Occipital lobe (tissue), 2 donors: ENCODE measurements around the gene ELK3. TPM values are rescaled to one million over a fixed set of nuclear protein-coding genes. Genes with fewer than 3 reads are reported as not detected.

Experiments used
- DNase-seq: peaks from one replicate; lab custom pipeline; 2025; lab: John Stamatoyannopoulos, UW
- total RNA-seq: library from RNA; depleted of rRNA; stranded (reverse); fragments of >200 nt; gene quantifications from one replicate; pipeline ENCODE4 v1.2.3, GENCODE V29; 2014

The ELK3 gene
- total RNA-seq, 1 donor from 2014 or later, result 1.9 TPM

DNA sequence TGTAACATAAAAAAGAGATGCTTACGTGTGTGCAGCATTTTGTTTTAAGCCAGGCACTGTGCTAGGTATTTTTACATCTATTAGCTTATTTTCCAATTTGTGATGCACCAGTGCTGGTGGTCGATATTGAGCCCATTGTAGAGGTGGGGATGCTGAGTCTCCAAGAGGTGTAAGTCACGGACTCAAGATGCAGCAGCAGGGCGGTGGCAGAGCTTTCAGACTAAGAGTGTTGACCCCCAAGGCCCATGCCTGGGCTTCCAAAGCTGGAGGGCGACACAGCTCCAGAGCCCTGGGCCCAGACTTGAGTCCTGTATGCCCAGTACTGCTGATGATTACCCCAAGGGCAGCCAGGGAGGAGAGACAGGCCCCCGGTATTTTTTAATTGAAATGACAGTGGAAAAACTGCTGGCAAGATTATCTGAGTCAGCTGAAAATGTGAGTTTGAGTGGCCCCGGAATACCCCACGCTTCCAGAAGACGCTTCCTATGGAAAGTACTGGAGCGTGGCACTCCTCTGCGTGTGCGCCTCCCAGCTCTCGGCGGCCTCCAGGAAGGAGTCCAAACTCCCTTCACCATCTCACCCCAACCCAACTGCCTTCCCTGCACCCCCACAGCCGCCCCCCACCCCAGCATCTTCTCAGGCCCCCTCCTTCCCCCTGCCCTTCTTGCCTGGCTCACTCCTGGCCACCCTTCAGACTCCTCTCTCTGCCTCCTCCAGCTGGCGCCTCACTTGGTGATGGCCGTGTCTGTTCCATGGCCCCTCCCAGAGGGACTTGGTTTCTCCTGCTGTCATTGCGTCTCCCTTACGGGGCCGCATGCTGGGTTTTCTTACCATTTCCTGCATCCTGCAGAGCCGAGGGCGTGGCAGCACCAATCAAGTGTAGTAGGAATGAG is 40.7 kb downstream of the ELK3 start:
- DNase-seq, result no peak

DNA sequence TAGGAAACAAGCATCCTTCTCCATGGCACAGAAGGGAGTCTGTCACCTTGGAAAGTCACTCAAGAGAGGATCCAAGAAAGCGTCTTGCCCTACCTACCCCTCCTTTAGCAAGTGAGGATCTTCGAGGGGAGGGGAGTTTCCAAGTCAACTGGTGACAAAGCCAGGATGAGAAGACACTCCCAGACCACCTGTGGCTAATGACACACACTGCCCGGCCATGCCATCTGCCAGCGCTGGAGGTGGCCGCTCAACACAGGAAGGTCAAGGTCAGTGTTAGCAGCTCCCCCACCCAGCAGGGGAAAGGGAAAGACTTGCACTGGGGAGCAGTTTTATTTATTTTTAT is 41.3 kb downstream of the ELK3 start:
- no peak for DNase-seq

DNA sequence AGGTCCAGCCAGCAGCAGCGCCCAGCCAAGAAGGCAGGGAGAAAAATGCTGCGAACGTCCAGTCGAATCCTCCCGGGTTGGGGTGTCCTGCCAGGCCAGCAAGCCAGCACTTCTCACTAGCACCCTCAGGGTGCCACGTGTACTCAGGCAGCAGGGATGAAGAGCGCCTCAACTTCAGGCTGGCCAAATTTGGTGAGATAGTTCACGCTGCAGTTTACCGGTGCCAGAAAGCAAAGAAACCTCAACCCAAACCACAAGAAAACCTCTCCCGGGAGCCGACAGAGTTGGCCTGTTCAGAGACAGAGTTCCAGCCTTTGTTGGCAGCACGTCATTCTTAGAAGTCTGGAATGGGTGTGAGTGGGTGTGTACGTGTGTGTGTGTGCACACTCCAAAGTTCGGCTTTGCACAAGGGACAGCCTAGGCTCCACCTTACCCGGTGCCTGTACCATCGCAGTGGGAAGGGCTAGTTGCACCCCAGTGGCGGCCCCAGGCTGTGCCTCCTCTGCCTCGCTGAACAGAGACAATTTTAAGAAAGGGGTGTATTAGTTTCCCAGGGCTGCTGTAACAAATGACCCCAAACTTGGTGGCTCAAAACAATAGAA is 42.1 kb downstream of the ELK3 start:
- DNase-seq, result no peak

DNA sequence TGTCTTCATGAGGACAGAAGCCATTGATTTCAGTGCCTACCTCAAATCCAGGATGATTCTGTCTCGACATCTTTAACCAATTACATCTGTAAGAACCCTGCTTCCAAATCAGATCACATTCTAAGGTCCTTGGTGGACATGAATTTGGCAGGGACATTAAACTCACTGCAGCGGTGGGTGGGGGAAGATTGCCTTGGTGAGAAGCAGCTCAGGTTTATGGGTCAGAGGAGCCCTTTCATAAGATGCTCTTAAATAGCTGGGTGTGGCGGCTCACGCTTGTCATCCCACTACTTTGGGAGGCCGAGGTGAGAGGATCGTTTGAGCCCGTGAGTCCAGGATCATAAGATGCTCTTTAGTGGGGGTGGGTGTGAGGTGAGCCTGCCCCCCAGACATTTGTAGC is 42.9 kb downstream of the ELK3 start:
- DNase-seq, result no peak

DNA sequence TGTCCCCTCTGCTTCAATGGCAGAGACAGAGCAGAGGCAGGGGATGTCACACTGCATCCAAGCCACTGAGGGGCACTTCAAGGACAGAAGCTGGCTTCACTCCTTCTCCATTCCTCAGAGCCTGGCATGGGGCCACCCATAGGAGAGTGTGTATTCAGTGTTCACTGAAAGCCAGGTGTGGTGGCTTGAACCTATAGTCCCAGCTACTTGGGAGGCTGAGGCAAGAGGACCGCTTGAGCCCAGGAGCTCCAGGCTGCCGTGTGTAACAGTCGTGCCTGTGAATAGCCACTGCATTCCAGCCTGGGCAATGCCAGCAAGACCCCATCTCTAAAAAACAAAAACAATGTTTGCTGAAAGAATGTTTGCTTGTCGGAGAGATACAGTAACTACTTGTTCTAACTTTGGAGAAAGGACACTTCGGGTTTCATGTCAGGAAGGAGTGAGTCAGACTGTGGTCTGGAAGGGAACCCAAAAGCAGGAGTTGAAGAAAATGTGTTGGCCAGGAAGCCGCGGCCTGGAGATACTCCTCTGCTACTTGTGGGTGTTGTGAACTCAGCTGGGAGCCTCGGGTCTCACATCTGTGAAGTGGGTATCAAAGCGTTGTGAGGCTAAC is 43.4 kb downstream of the ELK3 start:
- no peak for DNase-seq

DNA sequence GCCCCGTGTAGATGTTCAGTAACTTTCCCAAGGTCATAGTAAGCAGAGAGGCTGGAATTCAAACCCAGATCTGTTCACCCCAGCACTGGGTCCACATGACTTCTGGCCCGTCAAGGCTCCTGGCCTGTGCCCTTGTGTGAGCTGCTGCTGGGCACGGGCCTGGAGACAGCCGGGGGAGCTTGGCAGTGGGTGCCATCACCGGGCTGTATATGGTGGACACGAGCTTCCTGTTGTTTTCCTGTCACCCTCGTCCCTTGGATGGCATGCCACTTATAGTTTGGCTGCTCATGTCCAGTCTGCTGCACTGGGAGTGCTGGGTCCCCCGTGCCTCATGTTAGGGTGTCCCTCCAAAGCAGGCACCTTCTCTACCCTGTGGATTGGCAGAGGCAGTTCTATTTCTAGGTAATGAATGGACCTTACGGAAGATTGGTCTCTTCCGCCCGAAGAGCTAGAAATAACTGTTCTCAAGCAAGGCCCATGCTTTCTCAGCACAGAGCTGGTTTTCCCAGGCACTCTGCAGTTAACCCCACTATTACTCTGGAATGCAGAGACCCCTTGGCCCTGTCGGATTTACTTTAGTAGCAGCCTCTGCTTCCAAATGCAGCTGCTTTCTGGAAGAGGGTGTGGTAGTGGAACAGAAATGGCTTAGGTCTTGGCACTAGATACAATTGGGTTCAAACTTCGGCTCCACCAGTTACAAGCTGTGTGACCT is 44.3 kb downstream of the ELK3 start:
- no peak for DNase-seq

DNA sequence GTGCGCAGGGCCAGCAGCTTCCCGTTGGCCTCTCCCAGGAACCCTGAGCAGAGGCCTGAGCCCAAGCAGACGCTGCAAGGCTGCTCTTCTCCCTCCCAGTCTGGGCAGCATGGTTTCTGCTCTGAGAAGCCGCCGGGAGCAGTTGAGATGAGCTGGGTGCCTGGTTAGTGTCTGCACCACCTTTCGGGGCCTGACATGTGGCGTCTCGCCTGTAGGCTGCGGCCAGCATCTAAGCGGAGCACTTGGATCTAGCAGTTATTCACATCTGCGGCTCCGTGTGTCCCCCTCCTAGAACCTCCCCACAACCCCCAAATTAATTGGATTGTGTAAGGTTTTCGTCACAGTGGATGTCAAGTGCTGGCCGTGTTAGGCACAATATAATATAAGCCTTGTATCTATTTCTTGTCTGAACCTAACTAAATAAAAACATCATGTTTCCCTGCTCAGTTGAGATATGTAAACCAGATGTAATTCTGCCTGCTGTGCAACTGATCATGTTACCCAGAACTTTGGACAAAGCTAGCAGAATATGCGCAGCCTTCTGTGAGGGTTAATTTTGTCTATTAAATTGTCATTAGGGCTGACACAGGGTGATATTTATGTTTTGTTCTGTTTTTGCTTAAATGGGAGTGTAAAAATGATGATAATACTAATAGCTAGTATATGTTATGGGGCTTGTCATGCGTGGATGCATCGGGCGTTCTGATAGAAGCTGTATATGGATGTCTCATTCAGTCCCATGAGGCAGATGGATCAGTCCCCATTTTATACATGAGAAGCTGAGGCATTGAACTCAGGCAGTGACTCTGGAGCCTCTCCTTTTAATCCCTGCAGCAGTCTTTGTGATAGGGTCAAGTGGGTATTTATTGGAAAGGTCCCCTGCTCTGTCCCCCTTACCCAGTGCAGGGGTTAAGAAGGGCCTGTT is 45.8 kb downstream of the ELK3 start:
- no peak for DNase-seq

DNA sequence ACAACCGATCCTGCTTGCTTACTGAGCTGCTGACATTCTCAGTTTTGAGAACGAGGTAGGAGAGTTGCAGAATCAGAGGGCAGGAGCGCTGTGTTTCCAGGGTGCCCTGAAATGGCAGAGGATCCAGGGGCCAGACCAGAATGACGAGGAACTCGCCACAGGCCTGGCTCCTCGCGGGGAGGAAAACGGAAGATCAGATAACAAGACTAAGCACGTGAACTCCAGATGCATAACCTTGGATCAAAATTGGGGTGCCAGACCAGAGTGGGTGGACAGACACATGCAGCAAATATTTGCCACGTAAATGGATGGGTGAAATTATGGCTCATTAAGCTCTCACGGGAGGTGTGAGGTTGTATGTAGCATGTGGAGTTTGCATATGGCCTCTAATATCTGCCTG is 46.5 kb downstream of the ELK3 start:
- DNase-seq, result no peak

DNA sequence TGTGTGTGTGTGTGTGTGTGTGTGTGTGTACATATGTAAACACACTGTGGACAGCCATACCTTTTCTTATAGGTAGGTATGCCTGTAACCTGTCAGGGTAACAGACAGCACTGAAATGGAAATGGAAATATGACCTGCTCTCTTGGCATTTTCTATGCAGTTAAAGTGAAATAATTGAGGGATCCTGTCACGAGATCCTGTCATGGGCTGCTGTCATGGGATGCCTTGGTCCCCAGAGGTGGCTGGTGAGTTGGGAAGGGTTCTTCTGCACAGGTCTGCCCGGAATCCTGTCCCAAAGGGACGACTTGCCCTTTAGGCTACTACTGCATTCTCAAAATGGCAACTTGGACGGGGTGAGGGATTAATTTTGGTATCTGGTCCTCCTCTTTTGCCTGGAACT is 47.3 kb downstream of the ELK3 start:
- DNase-seq, result no peak

DNA sequence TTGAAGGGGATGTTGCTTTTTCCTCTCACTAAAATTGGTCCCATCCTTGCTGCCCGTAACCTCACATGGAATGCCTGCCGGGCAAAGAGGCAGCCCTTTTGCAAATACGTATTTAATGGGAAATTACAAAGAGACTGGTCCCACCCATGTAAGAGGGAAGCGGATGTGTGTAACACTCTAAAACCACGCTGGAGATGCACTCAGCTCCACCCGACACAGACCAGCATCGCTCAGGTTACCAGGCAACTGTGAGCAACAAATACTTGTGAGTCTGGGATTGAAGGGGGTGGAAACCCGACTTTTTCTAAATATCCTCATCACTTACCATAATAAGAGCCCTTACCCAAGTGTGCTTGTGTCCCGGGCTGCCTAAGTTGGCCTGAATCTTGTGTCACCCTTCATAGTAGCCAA is 47.7 kb downstream of the ELK3 start:
- DNase-seq, result no peak

DNA sequence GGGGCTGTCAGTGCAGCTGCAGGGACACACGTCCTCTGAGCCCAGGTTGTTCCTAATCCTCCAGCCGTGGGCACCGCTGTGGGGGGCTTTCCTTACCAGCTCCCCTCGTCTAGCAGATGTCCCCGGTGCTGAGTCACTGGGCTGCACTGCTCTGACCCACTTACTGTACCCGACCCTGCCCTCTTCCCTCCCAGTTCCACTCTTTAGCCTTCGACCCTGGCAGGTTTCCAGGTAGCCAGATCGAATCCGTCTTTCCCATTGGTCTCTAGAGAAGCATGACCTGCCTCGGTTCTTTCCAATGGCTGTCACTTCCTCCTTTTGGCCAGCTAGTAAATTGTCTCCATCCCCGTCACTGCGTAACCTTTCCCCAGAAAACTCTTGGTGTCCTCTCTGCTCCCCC is 48.4 kb downstream of the ELK3 start:
- no peak for DNase-seq

DNA sequence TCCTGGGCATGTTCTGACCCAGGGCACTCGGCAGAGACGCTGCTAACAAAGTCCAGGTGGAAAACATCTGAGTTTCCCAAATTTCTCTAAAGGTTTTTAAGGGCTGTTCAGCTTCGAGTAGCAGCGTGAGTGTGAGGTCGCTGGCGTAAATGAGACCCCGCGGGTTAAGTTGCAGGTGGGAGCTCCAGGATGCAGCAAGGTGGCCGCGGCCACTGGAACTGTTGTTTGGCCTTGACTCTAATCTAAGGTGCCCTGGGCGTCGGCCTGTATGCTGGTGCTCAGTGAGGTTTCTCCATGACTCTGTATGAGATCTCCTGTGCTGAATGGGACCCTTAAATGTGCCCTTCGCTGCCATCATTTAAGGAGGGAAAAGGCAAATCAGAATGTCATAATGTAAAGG is 50.7 kb downstream of the ELK3 start:
- DNase-seq, result no peak

DNA sequence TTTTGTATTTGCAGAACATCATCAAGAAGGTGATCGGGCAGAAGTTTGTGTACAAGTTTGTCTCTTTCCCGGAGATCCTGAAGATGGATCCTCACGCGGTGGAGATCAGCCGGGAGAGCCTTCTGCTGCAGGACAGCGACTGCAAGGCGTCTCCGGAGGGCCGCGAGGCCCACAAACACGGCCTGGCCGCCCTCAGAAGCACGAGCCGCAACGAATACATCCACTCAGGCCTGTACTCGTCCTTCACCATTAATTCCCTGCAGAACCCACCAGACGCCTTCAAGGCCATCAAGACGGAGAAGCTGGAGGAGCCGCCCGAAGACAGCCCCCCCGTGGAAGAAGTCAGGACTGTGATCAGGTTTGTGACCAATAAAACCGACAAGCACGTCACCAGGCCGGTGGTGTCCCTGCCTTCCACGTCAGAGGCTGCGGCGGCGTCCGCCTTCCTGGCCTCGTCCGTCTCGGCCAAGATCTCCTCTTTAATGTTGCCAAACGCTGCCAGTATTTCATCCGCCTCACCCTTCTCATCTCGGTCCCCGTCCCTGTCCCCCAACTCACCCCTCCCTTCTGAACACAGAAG is 52.8 kb downstream of the ELK3 start:
- no peak for DNase-seq

DNA sequence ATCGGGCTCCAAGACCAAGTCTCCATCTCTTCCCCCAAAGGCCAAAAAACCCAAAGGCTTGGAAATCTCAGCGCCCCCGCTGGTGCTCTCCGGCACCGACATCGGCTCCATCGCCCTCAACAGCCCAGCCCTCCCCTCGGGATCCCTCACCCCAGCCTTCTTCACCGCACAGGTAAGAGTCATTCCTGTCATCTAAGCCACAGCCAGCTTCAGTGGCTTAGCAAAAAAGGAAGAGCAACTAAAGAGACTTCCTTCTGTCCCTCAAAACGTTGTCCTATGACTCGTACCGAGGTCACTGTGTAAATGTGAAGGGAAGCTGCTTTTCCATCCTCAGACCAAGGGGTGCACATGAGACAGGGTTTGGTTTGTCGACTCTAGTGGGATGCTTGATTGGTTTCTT is 53.4 kb downstream of the ELK3 start:
- no peak for DNase-seq

DNA sequence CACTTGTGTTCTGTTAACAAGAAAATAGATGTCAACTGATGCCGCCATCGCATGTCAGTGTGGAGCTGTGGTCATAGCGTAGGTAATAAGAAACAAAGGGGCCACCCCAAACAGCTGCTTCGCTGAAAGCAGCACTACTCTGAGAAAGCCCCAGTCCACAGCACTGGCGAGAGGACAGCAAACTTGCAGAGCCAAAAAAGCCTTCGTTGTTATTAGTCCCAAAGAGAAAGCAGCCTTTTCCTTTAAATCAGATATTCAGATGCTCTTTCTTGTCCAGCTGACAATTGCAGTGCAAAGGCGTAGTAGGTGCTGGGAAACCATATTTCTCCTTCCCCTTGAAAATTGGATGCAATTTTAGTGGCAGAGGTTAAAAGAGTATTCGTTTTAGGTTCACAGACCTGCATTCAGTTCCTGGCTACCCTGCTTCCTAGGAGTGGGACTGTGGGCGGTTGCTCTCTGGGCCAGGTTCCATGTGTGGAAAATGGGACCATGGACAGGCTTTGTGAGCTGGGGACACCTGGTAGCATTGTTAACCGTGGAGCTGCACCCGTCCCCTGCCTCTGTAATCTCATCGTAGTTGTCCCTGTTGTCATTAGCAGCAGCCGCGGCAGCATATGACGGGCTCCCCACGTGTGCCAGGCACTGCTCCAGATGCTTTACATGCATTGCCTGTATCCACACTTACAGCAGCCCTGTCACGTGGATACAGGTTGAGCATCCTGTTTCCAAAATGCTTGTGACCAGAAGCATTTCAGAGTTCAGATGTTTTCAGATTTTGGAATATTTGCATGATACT is 54.2 kb downstream of the ELK3 start:
- DNase-seq, result peak; percentile 27

DNA sequence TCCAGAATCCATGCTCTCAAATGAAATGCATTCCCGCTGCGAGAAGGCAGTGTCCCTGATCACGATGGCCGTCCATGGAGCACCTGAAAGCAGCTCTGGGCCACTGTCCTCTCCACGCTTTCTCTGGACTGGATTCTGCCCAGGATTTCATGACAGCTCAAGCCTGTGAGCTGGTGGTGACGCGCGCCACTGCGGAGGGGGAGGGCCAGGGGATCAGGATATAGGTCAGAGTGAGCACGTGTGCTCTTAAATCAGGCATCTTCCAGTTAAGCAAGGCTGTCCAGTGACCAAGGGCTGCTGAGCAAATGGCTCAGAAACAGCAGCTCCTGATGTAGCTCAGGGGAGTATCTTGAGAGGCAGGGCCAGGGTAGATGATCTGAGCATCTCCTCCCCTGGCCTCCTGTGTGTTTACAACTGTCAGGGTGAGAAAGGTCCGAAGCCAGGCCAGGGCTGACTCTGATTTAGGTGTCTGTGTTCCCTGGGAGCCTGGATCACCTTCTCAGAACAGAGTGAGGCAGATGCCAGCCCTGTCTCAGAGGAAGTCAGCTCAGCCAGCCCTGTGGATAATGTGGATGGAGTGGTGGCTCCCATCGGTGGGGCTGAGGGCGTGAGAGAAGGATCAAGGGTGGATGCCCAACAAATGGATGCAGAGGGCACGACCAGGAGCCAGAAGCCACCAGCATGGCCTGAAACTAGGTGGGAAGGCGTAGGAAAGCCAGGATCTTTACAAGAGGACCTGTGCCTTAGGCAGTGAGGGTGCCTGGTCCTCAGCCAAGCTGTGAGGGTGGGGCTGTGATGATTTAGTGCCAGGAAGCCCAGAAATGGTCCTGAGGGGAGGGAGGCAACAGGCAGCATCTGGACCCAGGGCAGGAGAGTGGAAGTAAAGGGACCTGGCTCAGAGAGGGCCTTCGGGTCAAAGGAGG is 55.3 kb downstream of the ELK3 start:
- DNase-seq, result no peak

DNA sequence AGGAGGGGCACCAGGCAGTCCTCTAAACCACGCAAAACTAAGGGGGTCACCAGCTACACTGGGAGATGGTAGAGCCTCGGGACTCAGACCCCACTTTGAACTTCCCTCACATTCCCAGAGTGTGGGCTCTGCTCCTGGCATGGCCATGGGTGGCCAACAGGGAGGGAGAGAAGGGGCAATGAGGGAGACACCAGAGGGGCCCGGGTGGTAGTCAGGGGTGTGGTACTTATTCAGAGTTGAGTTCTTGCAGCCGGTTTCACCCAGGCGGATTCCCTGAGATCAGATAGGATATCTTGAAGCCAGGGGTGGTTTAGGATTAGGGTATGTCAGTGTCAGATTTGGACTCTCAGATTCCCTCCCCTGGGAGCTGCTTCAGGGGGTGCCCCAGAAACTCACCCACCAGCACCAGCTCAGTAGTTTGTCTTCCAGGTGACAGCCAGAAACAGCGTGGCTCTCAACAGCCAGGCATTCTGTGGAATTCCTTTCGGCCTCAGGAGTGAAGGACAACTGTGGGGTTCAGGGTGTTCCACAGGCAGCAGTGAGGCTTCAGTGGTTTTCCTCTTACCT is 56.0 kb downstream of the ELK3 start:
- no peak for DNase-seq

DNA sequence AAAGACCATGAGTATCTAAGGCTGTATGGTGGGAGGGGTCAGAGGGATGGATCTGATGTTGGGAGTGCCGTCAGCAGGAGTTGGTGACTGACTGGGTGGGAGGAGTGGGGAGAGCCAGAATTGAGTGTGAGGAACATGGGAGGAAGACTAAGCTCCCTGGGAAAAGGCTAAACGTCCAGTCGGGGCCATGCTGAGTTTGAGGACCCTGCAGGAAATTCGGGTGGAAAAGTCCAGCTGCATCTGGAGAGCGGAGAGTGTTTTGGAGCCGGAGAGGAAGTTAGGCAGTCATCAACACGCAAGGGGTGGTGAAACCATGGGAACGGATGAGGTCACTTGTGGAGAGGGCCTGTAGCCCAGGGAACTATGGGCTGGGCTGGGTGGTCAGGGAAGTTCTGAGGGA is 60.9 kb downstream of the ELK3 start:
- DNase-seq, result no peak
